Right lobe of liver (tissue), 6 donors: ENCODE measurements around the gene TNFRSF14. TPM values are rescaled to one million over a fixed set of nuclear protein-coding genes. Genes with fewer than 3 reads are reported as not detected.

Experiments used
- ATAC-seq, 4 donors: fragments of 200-7000 bp; cut with Tn5 transposase; one replicate each; pipeline ENCODE4 v1.9.1; 2020; ENCODE audit warnings: mild to moderate bottlenecking in 4 of 4, moderate library complexity in 4 of 4
- DNase-seq, 3 donors: peaks; one replicate each; pipeline ENCODE4 v3.0.0-alpha.2; 2020
- H3K27ac ChIP-seq, 3 donors: fragments of 200-600 bp; one replicate each; pipeline ENCODE4 v1.8.0; 2022
- H3K27me3 ChIP-seq, 2 donors: fragments of 200-600 bp; one replicate each; pipeline ENCODE4 v1.8.0; 2022
- H3K36me3 ChIP-seq, 4 donors: fragments of 200-600 bp; sonication (generic) in 1 of 4; one replicate each; pipeline versions ENCODE4 v1.5.1 to v1.8.0; 2017 to 2022; ENCODE audit warnings: control low read depth in 1 of 4
- H3K4me1 ChIP-seq, 4 donors: fragments of 200-600 bp; sonication (generic) in 1 of 4; one replicate each; pipeline versions ENCODE4 v1.5.1 to v1.8.0; 2017 to 2022; ENCODE audit warnings: control low read depth in 1 of 4
- H3K4me3 ChIP-seq, 3 donors: fragments of 200-600 bp; one replicate each; pipeline ENCODE4 v1.8.0; 2022
- H3K9me3 ChIP-seq, 4 donors: fragments of 200-600 bp; sonication (generic) in 1 of 4; one replicate each; pipeline versions ENCODE4 v1.5.1 to v1.8.0; 2017 to 2022; ENCODE audit warnings: control low read depth in 1 of 4
- POLR2A ChIP-seq: fragments of 450-650 bp; IDR thresholded peaks from one replicate; pipeline ENCODE4 v1.6.1; 2017; ENCODE audit warnings: antibody characterized with exemption, mild to moderate bottlenecking
- WGBS: methylation state at CpG from one replicate; pipeline ENCODE4 v1.1.6; 2018; ENCODE audit warnings: low coverage, low lambda C conversion rate; ENCODE audit not compliant: insufficient coverage; ENCODE audit errors: missing lambda C conversion rate; 5-methylcytosine and 5-hydroxymethylcytosine counted together
- intact Hi-C, 2 donors: fragments of 100-400 bp; cut with DNase I; formaldehyde crosslinking; loops; one replicate each; pipeline versions ENCODE4 v1.11.2 to v1.14.1; 2022
- total RNA-seq, 6 experiments: library from RNA; depleted of rRNA in 2 of 6; stranded (reverse); fragments of >200 nt in 2 of 6; fragmentation: NEBNext Ultra II Directional in 3 of 6; extraction: Animal tissue kit (Norgen Biotek cat#: 25700) in 3 of 6; gene quantifications; one replicate each; pipeline versions ENCODE4 v1.1.0 to v1.2.4, GENCODE V29; 2016 to 2023
- TF ChIP-seq, protein P1 (sequence below), 4 donors: fragments of 200-600 bp in 3 of 4; fragments of 450-650 bp in 1 of 4; IDR thresholded peaks; one replicate each; pipeline versions ENCODE4 v1.5.1 to v1.8.0; 2016 to 2022; ENCODE audit warnings: antibody characterized with exemption in 4 of 4, mild to moderate bottlenecking in 2 of 4
- donor health status: DM: no; HTN: yes; CAD: no.
- donor health status: DM: no; HTN: no; CAD: no.
- donor health status: DM: no; HTN: no; CAD: no.
- donor health status: DM: no; HTN: yes; CAD: no.
- donor health status: DM: no; HTN: yes; CAD: no.

The TNFRSF14 gene
- total RNA-seq, 6 experiments from 2014 or later: 31.0 to 54.8 (median 41.1) TPM

DNA sequence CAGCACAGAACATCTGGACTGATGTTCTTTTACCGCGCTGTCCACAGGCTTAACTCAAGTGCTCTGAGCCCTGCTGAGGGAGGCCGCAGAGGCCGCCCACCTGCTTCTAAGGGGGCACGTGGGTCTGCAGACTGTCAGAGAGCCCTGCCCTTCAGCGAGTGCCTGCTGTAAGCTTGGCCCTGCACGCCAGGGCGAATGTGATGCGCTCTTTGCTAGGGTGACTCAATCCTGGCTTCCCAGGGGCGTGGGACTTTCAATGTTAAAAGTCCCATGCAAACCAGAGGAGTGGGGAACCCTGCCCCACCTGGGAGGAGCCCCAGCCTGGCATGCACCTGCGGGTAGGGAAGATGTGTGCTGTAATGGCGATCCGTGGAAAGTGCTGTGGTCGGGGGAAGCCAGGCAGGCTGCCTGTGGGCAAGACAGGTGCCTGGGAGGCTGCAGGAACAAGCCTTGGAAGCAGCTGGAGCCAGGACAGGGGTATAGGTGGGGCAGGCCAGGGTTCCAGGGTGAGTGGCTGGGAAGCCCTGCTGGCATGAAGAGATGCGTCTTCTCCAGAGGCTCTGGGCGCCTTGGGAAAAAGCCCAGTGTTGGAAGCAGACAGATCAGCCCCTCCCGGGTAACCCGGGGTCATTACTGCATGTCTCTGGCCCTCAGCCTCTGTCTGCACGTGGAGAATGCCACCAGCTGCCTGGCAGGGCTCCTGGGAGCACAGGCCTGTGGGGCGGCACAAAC is 29.2 kb upstream of the TNFRSF14 start:
- WGBS: 24% methylated on average over 7 of the region's 20 CpGs
- DNase-seq (peak; percentile 60 to 92 (median 85)), ATAC-seq (peak; percentile 8 to 41 (median 18))
- Histone ChIP-seq H3K4me1 (peaks cover 0 to 80% (median 41%) of the 10 kb centered on the region in 4 donors), H3K9me3 (no peaks in the 10 kb centered on the region), H3K27ac (peak overlapping the region in 2 of 3 donors; percentile 37 to 80), H3K36me3 (no peaks in the 10 kb centered on the region), H3K4me3 (peak overlapping the region; percentile 76 to 99 (median 80)), H3K27me3 (no peaks in the 10 kb centered on the region)
- TF ChIP-seq, protein P1, sequence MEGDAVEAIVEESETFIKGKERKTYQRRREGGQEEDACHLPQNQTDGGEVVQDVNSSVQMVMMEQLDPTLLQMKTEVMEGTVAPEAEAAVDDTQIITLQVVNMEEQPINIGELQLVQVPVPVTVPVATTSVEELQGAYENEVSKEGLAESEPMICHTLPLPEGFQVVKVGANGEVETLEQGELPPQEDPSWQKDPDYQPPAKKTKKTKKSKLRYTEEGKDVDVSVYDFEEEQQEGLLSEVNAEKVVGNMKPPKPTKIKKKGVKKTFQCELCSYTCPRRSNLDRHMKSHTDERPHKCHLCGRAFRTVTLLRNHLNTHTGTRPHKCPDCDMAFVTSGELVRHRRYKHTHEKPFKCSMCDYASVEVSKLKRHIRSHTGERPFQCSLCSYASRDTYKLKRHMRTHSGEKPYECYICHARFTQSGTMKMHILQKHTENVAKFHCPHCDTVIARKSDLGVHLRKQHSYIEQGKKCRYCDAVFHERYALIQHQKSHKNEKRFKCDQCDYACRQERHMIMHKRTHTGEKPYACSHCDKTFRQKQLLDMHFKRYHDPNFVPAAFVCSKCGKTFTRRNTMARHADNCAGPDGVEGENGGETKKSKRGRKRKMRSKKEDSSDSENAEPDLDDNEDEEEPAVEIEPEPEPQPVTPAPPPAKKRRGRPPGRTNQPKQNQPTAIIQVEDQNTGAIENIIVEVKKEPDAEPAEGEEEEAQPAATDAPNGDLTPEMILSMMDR (IDR thresholded peaks at IDR 0.05): no peak
- TF ChIP-seq POLR2A: no peak
- intact Hi-C loops: no loop called here

DNA sequence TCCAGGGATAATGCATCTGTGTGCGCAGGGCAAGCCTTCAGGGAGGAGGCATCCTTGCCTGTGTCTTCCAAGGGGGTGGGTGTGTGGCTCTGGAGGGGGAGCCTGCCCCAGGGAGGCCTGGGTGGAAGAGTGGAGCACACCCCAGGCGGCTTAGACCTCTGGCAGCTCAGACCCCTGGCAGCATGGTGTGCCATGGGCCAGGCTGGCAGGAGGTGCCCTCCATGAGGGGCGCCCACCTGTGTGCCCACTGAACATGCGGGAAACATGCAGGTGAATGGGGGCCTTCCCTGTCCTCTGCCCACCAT is 28.7 kb upstream of the TNFRSF14 start:
- H3K36me3 ChIP-seq: no peaks in the 10 kb centered on the region
- intact Hi-C loops: no loop called here
- H3K27ac ChIP-seq: peak overlapping the region in 2 of 3 donors; percentile 66 to 80
- WGBS: 92% methylated on average over 2 of the region's 4 CpGs
- H3K27me3 ChIP-seq: no peaks in the 10 kb centered on the region
- peaks cover 0 to 75% (median 39%) of the 10 kb centered on the region in 4 donors for H3K4me1 ChIP-seq
- DNase-seq (no peak), ATAC-seq (no peak)
- H3K4me3 ChIP-seq: no peak overlapping the region
- H3K9me3 ChIP-seq: no peaks in the 10 kb centered on the region
- TF ChIP-seq, protein P1 (IDR thresholded peaks at IDR 0.05): no peak
- no peak for TF ChIP-seq POLR2A

DNA sequence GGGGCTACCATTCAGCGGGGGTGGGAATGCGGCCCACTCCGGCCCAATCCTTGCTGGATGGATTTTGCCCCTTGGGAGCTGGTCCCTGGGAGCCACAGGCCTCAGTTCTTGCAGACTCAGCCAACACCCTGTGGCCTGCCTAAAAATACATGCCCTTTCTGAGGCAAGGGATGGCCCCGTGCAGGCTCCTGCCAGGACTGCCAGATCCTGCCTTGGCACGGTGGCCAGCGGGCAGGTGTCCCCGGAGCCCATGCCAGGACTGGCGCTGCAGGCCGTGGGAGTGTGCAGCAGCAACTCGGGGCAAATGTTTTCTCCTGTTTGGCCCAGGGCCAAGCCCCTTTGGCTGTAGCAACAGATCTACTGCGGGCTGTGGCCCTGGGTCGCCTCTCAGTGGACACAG is 28.2 kb upstream of the TNFRSF14 start:
- intact Hi-C loops: no loop called here
- no peak for TF ChIP-seq POLR2A
- TF ChIP-seq, protein P1 (IDR thresholded peaks at IDR 0.05): peak in 1 of 4 donors; percentile 7
- Histone ChIP-seq H3K36me3 (no peaks in the 10 kb centered on the region), H3K9me3 (no peaks in the 10 kb centered on the region), H3K4me3 (no peak overlapping the region), H3K27ac (peak overlapping the region in 2 of 3 donors; percentile 66 to 80), H3K27me3 (no peaks in the 10 kb centered on the region), H3K4me1 (peaks cover 0 to 70% (median 36%) of the 10 kb centered on the region in 4 donors)
- peak; percentile 86 to 96 (median 96) for DNase-seq
- ATAC-seq: peak; percentile 54 to 71 (median 68)
- WGBS: 20% methylated on average over 1 of the region's 12 CpGs

DNA sequence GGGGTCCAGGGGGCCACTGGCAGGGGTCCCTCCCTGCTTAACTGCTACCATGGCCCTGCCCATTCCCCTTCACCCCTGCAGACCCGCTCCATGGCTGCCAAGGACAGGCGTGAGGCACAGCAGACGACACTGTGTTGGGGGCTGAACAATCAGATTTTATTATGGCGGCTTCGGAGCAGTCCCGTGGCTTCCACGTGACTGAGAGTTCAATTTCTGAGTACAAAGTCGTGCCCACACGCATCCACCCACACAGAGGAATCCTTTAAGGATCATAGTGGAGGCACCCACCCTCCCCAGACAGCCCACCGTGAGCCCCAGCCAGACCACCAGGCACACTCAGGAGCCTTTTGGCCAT is 27.6 kb upstream of the TNFRSF14 start:
- DNase-seq (no peak), ATAC-seq (no peak)
- intact Hi-C loops: no loop called here
- Histone ChIP-seq H3K9me3 (no peaks in the 10 kb centered on the region), H3K27me3 (no peaks in the 10 kb centered on the region), H3K27ac (peak overlapping the region; percentile 22 to 80 (median 65)), H3K4me1 (peaks cover 0 to 64% (median 34%) of the 10 kb centered on the region in 4 donors), H3K36me3 (no peaks in the 10 kb centered on the region), H3K4me3 (peak overlapping the region in 2 of 3 donors; percentile 26 to 28)
- TF ChIP-seq POLR2A: no peak
- TF ChIP-seq, protein P1 (IDR thresholded peaks at IDR 0.05): no peak
- WGBS: 12% methylated on average over 3 of the region's 10 CpGs
